Germinal center (tissue), 1 donor: Measurements from ENCODE around the gene EXT2.

ENCODE experiments used
- DNase-seq: peaks from one replicate; pipeline ENCODE4 v3.0.0; 2012; ENCODE audit warnings: mixed read lengths, low spot score

The EXT2 gene

DNA sequence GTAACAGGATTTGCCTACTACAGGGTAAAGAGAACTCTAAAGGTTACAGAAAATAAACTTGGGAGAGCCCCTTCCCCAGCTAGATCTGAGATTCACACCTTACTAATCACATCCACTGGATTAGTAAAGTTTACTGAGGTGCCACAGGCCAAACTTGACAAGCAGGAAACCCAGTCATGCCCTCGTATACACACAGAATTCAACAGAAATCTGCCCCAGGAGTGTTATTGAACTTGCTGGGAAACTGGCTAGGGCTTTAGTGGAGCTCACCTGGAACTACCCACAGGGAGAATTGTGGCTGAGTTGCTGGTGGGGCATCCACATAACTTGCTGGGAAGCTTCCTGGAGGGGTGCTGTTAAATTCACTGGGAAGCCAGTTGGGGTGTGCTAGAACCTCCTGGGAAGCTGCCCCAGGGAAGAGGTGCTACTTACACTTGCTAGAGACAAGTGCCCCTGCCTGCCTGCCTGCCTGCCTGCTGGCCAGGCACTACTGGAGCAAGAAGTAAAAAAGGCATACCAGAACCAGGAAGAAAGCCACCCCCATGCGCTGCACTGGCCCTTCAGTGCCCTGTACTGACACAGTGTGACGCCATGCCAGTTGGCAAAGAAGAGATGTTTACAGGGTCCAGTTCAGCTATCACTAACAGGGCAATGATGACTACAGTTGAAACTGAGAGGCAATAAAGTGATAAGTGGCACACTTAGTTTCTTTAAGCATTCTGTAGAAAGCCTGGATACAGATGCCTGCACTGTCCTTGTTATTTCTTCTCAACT lies 108.0 kb downstream of the EXT2 start:
- DNase-seq: no peak

GRCh38 chr11:44205352-44205751 lies 109.9 kb downstream of the EXT2 start:
- no peak for DNase-seq

- no peak for DNase-seq
Measured at GRCh38 chr11:44205836-44206235, 110.4 kb downstream of the EXT2 start.

DNA sequence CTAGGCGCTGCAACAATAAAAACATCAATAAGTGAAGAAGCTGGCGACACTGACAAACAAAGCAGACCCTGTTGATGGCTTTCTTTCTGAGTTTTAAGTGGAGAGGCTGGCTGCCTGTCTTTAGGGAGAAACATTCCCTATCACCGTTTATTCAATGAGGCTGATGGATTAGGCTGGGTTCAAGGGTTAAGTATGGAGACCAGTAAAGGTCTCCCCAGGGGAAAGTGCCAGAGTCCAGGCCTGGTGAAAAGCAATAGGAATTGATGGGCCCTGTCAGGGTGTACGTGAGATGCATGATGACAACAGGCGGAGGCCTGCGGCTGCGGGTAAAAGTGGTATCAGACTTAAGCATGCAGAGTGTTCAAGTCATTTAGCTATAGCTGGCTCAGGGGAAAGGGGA lies 111.8 kb downstream of the EXT2 start:
- DNase-seq: no peak

DNA sequence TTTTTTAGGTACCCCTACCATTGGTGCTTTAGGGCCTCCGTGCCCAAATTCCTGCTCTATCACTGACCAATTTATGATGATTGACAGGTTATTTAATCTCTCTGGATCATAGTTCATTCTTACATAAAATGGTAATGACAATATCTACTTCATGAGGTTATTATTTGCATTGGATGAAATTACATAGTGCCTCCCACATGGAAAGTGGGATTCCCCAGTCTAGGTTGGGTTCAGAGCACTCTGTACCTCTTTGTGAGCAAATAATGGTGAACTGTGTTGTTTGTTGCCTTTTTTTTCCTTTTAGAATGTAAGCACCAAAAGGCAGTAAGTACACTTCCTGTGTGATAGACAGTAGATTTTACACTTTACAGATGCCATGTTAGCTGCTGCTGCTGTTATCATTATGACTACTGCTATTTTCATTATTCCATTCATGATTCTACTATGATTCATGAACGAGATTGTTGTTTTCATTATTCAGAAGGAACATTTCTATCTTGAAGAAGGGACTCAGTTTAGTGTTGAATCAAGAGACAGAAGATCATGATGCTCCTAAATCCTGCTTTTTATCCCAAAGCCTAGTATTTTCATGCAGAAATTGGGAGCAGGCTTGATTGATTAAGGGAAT lies 113.6 kb downstream of the EXT2 start:
- DNase-seq: no peak

DNA sequence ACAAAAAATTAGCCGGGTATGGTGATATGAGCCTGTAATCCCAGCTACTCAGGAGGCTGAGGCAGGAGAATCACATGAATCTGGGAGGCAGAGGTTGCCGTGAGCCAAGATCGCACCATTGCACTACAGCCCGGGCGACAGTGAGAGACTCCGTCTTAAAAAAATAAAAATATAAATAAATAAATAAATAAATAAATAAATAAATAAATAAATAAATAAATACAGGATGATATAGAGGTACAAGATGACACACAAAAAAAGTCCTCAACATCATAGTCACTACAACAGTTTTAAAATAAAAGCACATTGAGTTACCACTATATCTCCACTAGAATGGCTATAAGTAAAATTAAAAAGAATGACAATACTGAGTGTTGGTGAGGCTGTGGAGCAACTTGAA lies 116.7 kb downstream of the EXT2 start:
- no peak for DNase-seq

- DNase-seq: no peak
Measured at GRCh38 chr11:44213148-44213547, 117.7 kb downstream of the EXT2 start.

GRCh38 chr11:44217432-44217831 lies 122.0 kb downstream of the EXT2 start:
- DNase-seq: no peak

GRCh38 chr11:44219830-44220796 lies 124.6 kb downstream of the EXT2 start:
- DNase-seq: no peak

DNA sequence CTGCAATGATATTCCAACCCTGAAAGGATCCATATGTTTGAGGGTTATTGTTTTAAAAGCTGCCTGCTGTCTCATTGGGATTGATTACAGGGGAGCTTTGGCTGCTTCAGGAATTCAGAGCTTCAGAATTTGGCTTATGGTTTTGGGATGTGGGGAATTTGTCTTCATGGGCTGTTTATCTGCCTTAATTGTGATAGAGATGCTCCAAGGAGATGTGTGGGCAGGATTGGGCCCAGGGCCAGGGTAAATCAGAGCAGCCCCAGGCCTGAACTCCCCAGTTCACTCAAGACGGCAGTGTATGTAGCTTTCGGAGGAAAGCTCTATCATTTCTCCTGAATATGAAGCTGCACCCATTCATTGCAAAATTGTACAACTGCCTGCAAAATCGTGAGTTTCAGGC lies 126.0 kb downstream of the EXT2 start:
- no peak for DNase-seq

DNA sequence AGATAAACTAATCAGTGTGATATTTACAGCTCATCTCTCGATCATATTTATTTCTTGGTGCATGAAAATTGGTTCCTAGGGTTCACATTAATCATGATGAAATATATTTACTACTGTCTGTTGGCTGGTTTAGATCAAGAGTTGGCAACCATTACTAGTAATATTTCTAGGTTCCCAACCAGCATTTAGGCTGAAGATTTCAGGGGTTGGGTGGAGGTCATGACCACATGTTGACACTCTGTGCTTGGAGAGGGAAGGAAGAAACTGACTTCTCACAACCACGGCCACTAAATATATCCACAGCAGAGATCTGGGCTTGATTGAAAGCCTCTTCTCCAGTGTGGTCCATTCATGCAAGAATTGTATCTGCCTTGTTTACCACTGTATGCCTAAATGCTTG lies 126.5 kb downstream of the EXT2 start:
- no peak for DNase-seq

DNA sequence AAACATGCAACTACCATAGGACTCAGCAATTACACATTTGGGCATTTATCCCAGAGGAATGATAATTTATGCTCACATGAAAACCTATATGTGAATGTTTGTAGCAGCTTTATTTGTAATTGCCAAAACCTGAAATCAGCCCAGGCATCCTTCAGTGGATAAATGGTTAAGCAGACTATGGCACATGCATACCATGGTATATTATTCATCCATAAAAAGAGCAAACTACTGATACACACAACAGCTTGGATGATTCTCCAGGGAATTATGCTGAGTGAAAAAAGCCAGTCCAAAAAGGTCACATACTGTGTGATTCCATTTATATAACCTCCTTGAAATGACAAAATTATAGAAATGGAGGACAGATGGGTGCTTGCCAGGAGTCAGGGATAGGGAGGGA lies 127.8 kb downstream of the EXT2 start:
- no peak for DNase-seq

DNA sequence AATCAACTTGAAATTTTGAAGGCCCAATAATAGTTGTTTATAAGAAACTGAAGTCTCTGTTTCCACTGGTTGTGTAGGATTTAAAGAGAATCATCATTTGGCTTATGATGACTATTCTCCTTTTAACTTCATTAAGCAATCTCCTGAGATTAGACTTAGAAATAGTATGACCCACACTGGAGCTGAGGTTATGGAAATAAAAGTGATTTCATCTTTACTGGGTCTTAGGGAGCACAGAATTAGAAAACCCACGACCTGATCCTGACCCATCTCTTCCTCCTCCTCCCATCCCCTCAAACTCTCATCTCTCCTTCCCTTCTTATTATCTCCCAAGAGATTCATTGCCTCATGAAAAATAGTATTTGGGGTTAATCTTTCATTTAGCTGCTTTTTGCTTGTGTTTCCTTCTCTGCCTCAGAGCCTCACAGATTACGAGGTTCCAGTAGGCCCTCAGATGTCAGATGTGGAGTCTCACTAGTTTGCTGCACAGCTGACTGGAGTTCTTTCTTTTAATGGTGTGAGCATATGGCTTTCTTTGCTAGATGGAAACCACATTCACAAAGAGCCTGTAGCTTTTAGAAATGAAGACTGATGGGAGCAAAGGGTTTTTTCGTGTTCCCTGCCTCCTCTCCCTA lies 129.5 kb downstream of the EXT2 start:
- no peak for DNase-seq

GRCh38 chr11:44226490-44226889 lies 131.0 kb downstream of the EXT2 start:
- no peak for DNase-seq

DNA sequence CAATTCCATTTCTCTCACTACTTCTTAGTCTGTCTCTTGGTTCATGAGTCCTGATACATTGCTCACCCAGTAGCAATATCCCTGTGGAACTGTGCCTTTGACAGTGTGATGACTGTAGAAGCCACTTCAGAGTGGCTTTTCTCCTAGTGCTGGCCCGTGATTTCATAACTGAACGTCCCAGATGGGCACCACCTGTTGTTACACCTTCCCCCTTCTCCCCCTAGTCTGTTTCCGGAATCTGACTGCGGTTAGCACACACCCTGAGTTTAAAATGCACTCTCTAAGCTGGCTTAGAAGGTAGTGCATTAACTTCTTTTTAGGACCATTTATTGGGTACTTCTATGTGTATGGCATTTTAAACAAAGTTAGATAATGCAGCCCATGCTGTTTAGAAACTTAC lies 131.5 kb downstream of the EXT2 start:
- no peak for DNase-seq

DNA sequence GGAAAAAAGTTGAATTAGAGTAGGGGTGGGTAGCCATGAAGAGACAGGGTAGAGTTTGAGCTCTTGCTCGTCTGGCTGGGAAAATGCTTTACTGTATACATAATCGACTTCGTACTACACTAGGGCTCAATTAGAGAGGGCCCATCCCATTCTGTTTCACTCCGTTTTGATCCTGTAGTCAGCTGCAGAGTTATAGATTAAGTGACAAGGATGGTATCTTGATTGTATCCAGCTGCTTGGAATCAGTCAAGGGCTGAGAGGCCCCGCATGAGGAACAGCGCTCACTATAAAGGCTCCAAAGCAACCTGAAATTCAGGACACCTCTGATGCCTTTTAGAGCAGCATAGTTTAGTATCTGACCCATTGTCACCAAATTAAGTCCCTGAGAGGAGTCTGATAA lies 132.9 kb downstream of the EXT2 start:
- DNase-seq: no peak

- DNase-seq: no peak
Measured at GRCh38 chr11:44229098-44229497, 133.6 kb downstream of the EXT2 start.

- DNase-seq: no peak
Measured at GRCh38 chr11:44229624-44230023, 134.1 kb downstream of the EXT2 start.

- DNase-seq: no peak
Measured at GRCh38 chr11:44235765-44236201, 140.3 kb downstream of the EXT2 start.

DNA sequence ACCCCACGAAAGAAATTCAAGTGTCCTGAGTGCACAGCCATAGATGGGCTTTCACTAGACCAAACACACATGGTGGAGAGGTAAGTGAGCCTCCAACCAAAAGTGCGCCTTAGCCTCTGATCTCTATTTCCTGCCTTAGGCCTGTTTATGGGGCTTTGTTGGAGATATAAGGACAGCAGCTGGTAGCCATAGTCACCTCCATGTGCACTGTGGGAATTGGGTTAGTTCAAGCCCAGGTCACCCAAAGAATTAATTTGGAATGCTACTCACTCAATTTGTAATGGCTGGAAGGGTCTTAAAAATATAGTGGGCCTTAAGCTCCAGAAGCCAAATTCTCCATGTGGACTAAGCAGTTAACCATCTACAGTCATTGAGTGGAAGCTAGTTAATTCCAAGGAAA lies 140.8 kb downstream of the EXT2 start:
- no peak for DNase-seq

DNA sequence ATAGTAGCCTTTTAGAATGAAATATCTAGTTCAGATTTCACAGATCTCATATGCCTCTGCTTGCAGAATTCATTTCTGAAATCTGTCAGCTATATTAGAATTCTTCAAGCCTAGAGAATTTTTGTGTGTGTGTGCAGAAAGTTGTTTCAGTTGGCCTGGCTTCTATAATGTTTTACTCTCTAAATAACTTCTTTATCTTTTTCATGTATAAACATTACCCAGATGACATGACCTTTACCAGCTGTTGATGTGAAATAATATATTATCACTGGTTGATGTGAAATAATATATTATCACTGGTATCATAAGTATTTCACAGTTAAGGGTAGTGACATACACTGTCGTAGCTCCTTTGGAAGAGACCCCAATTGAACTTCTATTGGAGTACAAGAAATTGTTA lies 141.7 kb downstream of the EXT2 start:
- no peak for DNase-seq

DNA sequence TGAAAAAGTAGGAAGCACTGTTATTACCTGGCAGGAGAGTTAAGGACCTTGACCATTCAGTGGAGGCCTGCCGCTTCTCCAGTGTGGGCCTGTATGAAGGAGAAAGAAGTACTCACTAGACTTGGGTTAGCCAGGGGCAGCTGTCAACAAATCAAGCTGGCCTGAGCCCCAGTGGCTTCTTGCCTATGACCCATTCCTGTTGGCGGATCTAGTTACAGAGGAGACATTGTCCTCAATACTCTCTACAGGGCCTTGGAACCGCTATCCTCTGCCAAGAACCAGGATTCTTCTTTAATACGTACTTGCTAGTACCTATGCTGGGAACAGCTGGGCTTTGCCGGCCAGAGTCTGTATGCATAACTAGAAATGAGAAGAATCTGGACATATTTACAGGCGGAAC lies 146.4 kb downstream of the EXT2 start:
- DNase-seq: no peak
